ENCODE data around the gene EFS.

DNA sequence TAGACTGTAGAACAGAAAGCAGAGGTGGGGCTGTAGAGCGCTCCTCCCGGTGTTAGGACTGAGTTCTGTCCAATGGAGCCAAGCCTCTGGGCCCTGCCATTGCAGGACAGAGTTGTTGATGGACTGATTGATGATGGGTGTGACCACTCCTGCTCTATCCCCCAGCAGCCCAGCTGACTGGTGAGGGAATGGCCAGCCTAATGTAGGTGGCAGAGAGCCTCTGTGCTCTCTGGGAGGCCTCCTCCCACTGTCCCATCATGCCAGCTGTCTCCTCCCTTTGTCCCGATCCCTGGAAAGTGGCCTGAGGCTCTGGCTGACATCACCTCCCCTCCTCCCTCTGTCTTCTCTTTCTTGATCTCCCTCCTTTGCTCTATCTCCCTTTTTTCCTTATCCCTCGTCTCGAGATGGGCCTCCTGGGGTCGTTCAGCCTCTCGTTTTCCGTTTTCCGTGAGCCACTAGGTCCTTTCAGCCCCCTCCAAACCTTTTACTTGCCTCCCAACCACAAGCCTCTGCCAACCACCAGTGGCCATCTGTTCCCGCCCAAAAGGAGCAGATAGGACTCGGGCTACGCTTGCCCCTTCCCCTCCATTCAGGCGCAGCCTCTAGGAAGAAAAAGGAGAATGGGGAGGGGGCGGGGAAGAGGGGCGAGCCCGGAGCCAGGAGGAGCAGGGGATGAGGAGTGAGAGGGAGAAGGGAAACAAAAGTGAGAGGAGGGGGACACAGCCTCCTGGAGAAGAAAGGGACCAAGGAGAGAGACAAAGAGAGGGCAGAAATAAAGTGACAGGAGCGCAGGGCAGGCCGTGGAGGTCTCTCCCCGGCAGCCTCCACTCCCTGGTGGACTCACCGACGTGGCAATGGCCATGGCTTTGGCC, 572 bp downstream of the EFS start:
- TF ChIP-seq, protein P1, sequence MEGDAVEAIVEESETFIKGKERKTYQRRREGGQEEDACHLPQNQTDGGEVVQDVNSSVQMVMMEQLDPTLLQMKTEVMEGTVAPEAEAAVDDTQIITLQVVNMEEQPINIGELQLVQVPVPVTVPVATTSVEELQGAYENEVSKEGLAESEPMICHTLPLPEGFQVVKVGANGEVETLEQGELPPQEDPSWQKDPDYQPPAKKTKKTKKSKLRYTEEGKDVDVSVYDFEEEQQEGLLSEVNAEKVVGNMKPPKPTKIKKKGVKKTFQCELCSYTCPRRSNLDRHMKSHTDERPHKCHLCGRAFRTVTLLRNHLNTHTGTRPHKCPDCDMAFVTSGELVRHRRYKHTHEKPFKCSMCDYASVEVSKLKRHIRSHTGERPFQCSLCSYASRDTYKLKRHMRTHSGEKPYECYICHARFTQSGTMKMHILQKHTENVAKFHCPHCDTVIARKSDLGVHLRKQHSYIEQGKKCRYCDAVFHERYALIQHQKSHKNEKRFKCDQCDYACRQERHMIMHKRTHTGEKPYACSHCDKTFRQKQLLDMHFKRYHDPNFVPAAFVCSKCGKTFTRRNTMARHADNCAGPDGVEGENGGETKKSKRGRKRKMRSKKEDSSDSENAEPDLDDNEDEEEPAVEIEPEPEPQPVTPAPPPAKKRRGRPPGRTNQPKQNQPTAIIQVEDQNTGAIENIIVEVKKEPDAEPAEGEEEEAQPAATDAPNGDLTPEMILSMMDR (IDR thresholded peaks at IDR 0.05) = no peak
- TF ChIP-seq POLR2A (IDR thresholded peaks at IDR 0.05) = no peak

Data from thyroid gland (tissue), 4 donors.